Activated T-helper 17 cell treated with anti-CD3 and anti-CD28 coated beads, Interleukin-2, amount 50 U/mL, for 72 hours (primary cell): Measurements from ENCODE around the gene HENMT1. TPM values are rescaled to one million over a fixed set of nuclear protein-coding genes. Genes with fewer than 3 reads are reported as not detected.

Experiments
- total RNA-seq, 2 donors: library from RNA; stranded (reverse); gene quantifications; one replicate each; pipeline ENCODE4 v1.2.3, GENCODE V29; 2022

Gene HENMT1
- total RNA-seq, 2 donors from 2014 or later = 17.5 to 21.6 TPM

Other genes starting within 250 kb of the HENMT1 start
- not detected for gene NBPF6, start 210.8 kb downstream of the HENMT1 start, total RNA-seq
- gene EEIG2, start 101.0 kb downstream of the HENMT1 start, total RNA-seq = 1 to 10 TPM; 6.7 to 7.0 TPM
- 10 to 100 TPM; 70.3 to 70.6 TPM for gene PRPF38B, start 31.2 kb upstream of the HENMT1 start, total RNA-seq
- gene FNDC7, start 51.8 kb upstream of the HENMT1 start, total RNA-seq = under 1 TPM in 1 of 2 donors, not detected in 1; 0.19 TPM
- 10 to 100 TPM; 41.0 to 52.3 TPM for gene STXBP3, start 85.6 kb upstream of the HENMT1 start, total RNA-seq
- not detected for gene AKNAD1, start 196.0 kb upstream of the HENMT1 start, total RNA-seq
- gene GPSM2, start 215.9 kb upstream of the HENMT1 start, total RNA-seq = 10 to 100 TPM; 24.1 to 30.5 TPM